HFF-Myc (cell line): ENCODE measurements around the gene FAM204A.

Experiments used
- DNase-seq: peaks from one replicate; pipeline ENCODE4 v3.0.0-alpha.2; 2011; ENCODE audit warnings: low read depth; ENCODE audit errors: extremely low read depth
- H3K4me3 ChIP-seq: replicated peaks from 2 replicates; pipeline ENCODE4 v1.5.1; 2011; ENCODE audit warnings: low read depth, mild to moderate bottlenecking, control low read depth, low read length
- CTCF ChIP-seq: IDR thresholded peaks from 2 replicates; pipeline ENCODE4 v1.5.1; 2012; ENCODE audit warnings: mild to moderate bottlenecking, low read depth, low read length, control low read depth; ENCODE audit errors: missing control alignments

FAM204A gene

DNA sequence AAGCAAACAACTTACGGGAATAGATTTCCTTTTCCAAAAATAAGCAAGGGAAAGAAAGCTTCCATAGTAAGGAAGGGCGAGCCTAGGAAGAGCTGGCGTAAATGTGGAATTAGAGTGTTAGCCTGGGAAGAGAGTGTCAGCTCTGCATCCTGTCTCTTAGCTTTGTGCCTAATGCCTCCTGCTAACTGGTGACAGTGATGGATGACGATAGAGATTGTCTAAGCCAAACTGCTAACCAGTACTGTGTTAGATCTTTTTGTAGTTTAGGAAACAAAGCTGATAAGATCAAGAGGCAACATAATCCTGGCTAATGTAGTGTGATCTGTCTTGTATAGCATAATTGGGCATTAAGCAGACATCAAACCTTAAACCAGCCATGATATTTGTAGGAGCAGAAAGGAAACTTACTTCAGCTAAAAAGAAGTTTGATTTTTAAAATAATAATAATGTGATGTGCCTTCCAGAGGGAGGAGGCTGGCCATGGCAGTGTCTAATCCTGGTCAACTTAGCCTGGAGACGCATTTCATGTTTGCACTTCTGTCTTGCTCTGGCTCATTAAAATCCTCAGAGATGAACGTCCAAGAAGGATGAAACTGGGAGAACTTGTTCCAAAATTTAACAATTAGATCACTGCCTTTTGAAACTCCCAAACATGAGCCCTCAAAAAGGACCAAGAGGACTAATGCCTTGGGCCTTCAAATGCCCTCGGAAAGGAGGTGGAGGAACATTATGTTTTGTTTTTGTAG lies 85.1 kb downstream of the FAM204A start:
- no peak overlapping the region for H3K4me3 ChIP-seq
- no peak for DNase-seq
- no peak for TF ChIP-seq CTCF

- no peak for TF ChIP-seq CTCF
- no peak for DNase-seq
- H3K4me3 ChIP-seq = no peak overlapping the region
These were observed 85.9 kb downstream of the FAM204A start for GRCh38 chr10:118256209-118256608.

DNA sequence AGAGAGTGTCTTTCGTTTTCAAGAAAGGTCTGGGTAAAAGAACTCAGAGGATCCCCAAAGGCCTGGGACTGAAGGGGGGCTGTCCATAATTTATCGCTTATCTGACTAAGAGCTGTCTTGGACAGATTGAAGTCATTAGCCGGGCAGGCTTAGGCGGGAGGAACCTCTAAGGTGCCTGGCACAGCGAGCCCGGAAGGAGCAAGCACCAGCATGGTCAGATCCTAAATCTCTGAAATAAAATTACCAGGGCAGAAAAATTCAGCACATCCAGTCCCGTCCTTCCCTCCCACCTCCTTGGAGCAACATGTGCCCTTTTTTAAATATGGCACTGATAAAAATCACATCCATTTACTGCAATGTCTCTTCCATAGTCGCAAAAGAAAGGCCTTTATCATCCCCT lies 86.8 kb downstream of the FAM204A start:
- no peak for TF ChIP-seq CTCF
- H3K4me3 ChIP-seq = no peak overlapping the region
- no peak for DNase-seq

- no peak for TF ChIP-seq CTCF
- no peak for DNase-seq
- H3K4me3 ChIP-seq = no peak overlapping the region
These were observed 87.5 kb downstream of the FAM204A start for GRCh38 chr10:118254654-118255053.

DNA sequence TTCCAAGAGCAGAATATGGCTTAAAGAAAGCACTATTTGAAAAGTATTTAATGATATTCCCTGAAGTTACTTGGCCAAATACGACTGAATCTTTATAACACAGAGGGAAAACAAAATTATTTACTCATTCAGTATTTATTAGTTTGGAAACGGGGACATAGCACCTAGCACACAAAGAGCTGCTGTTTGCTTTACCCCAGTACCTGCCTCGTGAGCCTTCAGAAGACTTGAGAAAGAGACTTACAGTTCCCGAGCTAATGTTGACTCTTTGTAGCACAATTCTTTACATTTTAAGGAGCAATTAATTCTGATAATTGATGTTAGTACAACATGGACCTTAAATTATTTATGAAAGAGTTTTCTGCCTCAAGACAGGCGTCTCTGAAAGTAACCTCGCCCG lies 88.7 kb downstream of the FAM204A start:
- DNase-seq = no peak
- no peak for TF ChIP-seq CTCF

DNA sequence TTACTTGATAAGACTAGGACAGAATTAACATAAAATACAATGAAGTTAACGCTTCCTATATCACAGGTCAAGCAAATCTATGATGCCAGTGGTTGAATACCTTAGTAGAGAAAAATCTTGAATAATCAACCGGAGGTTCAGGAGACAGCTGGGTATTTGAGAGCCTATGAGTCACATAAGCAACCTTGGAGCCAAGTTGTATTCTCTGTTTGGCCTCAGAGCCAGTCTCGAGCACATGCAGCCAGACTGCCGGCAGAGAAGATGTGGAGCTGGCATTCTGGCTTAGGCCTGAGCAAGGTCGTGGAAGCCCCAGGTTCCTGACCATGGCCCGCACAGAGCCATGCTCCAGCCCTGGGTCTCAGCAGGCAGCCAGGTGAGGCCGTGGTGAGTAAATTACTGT lies 90.3 kb downstream of the FAM204A start:
- H3K4me3 ChIP-seq = no peak overlapping the region
- no peak for TF ChIP-seq CTCF
- DNase-seq = no peak

More for the DNA sequence above, 88.7 kb downstream of the FAM204A start:
- no peak overlapping the region for H3K4me3 ChIP-seq

DNA sequence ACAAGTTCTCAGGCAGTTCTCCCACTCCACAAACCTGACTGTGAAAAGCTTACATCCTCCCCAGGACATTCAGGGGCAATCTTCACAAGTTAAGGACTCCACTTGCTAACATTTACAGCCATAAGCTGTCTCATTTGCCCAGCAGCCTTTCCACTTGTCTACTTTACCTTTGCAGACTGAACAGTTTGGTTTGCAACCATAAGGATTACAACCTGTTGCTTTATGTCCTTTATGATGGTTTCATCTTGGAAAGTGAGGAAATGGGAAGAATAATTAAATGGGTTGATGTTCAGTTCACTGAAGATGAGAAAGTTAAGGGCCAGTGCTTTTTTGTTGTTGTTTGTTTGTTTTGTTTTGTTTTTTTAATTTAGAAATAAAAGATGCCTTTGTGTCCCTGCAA lies 92.4 kb downstream of the FAM204A start:
- no peak for DNase-seq
- no peak overlapping the region for H3K4me3 ChIP-seq
- TF ChIP-seq CTCF = no peak
